Kidney epithelial cell (primary cell): ENCODE results near the gene RAB14. TPM values are rescaled to one million over a fixed set of nuclear protein-coding genes. Genes with fewer than 3 reads are reported as not detected.

Experiments used
- DNase-seq: peaks from one replicate; pipeline ENCODE4 v3.0.0-alpha.2; 2010; ENCODE audit warnings: low read depth
- H3K27me3 ChIP-seq: 2 replicates; pipeline ENCODE4 v1.6.0; 2011; ENCODE audit warnings: low read length; ENCODE audit not compliant: control insufficient read depth, insufficient read depth
- H3K36me3 ChIP-seq: 2 replicates; pipeline ENCODE4 v1.5.1; 2011; ENCODE audit warnings: low read length; ENCODE audit not compliant: control insufficient read depth, insufficient read depth
- H3K4me3 ChIP-seq: 2 replicates; pipeline ENCODE4 v1.5.1; 2011; ENCODE audit warnings: low read depth, mild to moderate bottlenecking, control low read depth, low read length
- CTCF ChIP-seq: IDR thresholded peaks from 2 replicates; pipeline ENCODE4 v1.5.1; 2011; ENCODE audit warnings: mild to moderate bottlenecking, moderate library complexity, low read length, control low read depth, inconsistent platforms; ENCODE audit not compliant: insufficient read depth, poor library complexity, severe bottlenecking
- total RNA-seq: library from RNA; depleted of rRNA; stranded (reverse); fragments of >200 nt; gene quantifications from 2 replicates; pipeline ENCODE4 v1.2.3, GENCODE V29; 2015

RAB14 gene
- total RNA-seq, 1 donor from 2014 or later: 38.1 TPM

- no peaks in the 10 kb centered on the region for H3K27me3 ChIP-seq
- TF ChIP-seq CTCF: no peak
- no peaks in the 10 kb centered on the region for H3K36me3 ChIP-seq
- no peak for DNase-seq
- no peak overlapping the region for H3K4me3 ChIP-seq
These were observed 23.6 kb upstream of the RAB14 start for GRCh38 chr9:121225240-121225639.

- Histone ChIP-seq H3K27me3 (no peaks in the 10 kb centered on the region), H3K36me3 (no peaks in the 10 kb centered on the region), H3K4me3 (no peak overlapping the region)
- DNase-seq: no peak
- peak; percentile 67 for TF ChIP-seq CTCF
These were observed 21.0 kb upstream of the RAB14 start for GRCh38 chr9:121222524-121223171.

GRCh38 chr9:121221664-121222055 lies 20.0 kb upstream of the RAB14 start:
- H3K36me3 ChIP-seq: no peaks in the 10 kb centered on the region
- H3K27me3 ChIP-seq: no peaks in the 10 kb centered on the region
- no peak overlapping the region for H3K4me3 ChIP-seq
- DNase-seq: no peak
- TF ChIP-seq CTCF: no peak

- TF ChIP-seq CTCF: no peak
- H3K27me3 ChIP-seq: no peaks in the 10 kb centered on the region
- no peaks in the 10 kb centered on the region for H3K36me3 ChIP-seq
- DNase-seq: no peak
- no peak overlapping the region for H3K4me3 ChIP-seq
These were observed 19.5 kb upstream of the RAB14 start for GRCh38 chr9:121220996-121221663.

- no peaks in the 10 kb centered on the region for H3K36me3 ChIP-seq
- no peaks in the 10 kb centered on the region for H3K27me3 ChIP-seq
- TF ChIP-seq CTCF: no peak
- H3K4me3 ChIP-seq: no peak overlapping the region
- DNase-seq: no peak
These were observed 17.9 kb upstream of the RAB14 start for GRCh38 chr9:121219530-121219929.
